ENCODE measurements around the gene SORD. TPM values are rescaled to one million over a fixed set of nuclear protein-coding genes. Genes with fewer than 3 reads are reported as not detected.
"Not testable (repeated sequence)": the region's sequence is repeated elsewhere in the genome, so short reads cannot be mapped to it uniquely, and the experiment has no call there.

Gene SORD
- total and polyA plus RNA-seq, 9 of the 15 experiments (the other 6 are each of a cell fraction or from before 2014, with no cell fraction given), result 5.9 to 79.2 (median 29.6) TPM

DNA sequence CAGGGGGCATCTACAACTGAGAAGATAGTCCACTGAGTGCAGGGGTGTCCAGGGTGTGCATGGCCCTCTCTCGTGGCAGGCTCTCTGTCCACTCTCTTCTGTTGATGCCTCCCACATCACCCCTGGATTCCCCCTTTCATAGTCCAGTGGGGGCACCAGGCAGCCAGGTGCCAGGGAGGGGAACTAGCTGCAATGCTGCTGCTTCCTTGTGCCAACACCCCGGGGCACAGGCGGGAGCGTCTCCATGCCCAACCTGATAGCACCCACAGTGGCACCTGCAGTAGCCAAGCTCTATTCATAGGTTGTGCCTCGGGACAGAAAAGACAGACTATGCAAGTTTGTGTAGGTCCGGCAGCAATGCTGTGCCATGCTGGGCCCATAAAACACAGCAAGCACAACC is 79.2 kb downstream of the SORD start (continued):
- TF ChIP-seq ETV5 (CRISPR knock-in tag; IDR thresholded peaks at IDR 0.05; ENCODE audit: low read depth) (no peak), ZNF644 (tag; IDR thresholded peaks at IDR 0.05; ENCODE audit: low read depth) (no peak)

DNA sequence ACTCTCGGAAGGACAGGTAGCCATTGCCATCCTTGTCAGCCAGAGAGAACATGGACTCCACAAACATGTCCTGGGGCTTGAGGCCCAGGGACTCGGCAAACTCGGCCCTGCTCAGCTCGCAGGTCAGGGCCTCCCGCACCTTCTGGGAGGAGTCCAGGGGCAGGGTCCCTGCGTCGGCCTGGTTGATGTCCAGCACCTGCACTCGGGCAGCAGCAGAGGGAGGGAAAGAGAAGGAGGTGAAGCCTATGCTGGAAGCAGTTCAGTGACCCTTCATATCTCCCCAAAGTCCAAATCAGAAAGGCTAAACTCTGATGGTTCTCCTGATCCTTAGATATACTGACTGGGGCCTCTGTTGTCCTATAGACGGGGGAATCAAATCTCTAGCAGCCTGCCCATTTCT is 81.2 kb downstream of the SORD start:
- H3K27me3 ChIP-seq (ENCODE audit: control insufficient read depth in 2 of 2, insufficient read depth in 2 of 2, low read length in 2 of 2), result peaks cover 9 to 34% of the 10 kb centered on the region in 2 experiments; a peak in 4 of 5 replicates
- H3K9ac ChIP-seq (ENCODE audit: insufficient read depth in 1 of 2, low read depth in 2 of 2, low read length in 2 of 2); H3K4me1 ChIP-seq (replicated peaks in 1 of 2; ENCODE audit: control insufficient read depth in 2 of 2, insufficient read depth in 2 of 2, low read length in 2 of 2); ATAC-seq; intact Hi-C loops (cut with micrococcal nuclease); CTCF ChIA-PET (ENCODE audit: low intra/inter-chr PET ratio); H3K79me2 ChIP-seq (ENCODE audit: control insufficient read depth, insufficient read depth, low read length); BruUV-seq (replicated peaks); H3K27ac ChIP-seq (ENCODE audit: extremely low read depth, low read depth, low read length); H3K36me3 ChIP-seq (ENCODE audit: control insufficient read depth, insufficient read depth, low read length); H3K9me3 ChIP-seq (replicated peaks; ENCODE audit: control insufficient read depth, insufficient read depth, low read depth, low read length); H3K4me3 ChIP-seq; FAIRE-seq; H2AFZ ChIP-seq (ENCODE audit: low read depth, low read length); POLR2A ChIA-PET; H3K9me1 ChIP-seq (ENCODE audit: control insufficient read depth, insufficient read depth, low read length); H3K4me2 ChIP-seq (ENCODE audit: insufficient read depth, low read length); DNase-seq (ENCODE audit: extremely low read depth in 1 of 4, low spot score in 3 of 4): not testable (repeated sequence)
- 8% methylated on average over 2 of the region's 9 CpGs for WGBS (ENCODE audit: insufficient coverage, low coverage, missing lambda C conversion rate)
- H4K20me1 ChIP-seq (replicated peaks; ENCODE audit: control insufficient read depth, insufficient read depth, low read length), result peaks cover 11% of the 10 kb centered on the region; the same call in 1 of the 2 replicates
- in situ Hi-C loops (cut with MboI), result loop anchor here (25.0 kb wide), 1 partner anchor 142 kb away; the partner anchor contains the start of gene TERB2

DNA sequence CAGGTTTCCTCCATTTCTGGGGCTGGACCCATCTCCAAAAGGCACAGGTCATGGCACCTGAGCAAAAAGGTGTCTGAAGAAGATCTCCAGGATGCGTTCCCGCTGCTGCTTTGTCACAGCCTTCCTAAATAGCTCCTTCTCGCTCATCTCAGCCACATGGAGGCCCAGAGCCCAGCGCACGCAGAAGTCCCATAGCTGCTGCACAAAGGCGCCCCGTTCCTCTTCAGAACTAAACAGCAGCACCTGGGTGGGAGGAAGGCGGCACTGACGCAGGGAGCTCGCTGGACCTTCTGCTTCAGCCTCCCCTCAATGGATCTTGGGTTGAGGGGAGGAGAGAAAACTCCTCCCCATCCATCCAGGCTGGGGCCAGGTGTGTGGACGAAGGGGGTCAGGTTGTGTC is 82.6 kb downstream of the SORD start:
- Histone ChIP-seq H3K9me3 (replicated peaks; ENCODE audit: control insufficient read depth, insufficient read depth, low read depth, low read length) (no peaks in the 10 kb centered on the region), H3K4me1 (replicated peaks in 1 of 2; ENCODE audit: control insufficient read depth in 2 of 2, insufficient read depth in 2 of 2, low read length in 2 of 2) (no peaks in the 10 kb centered on the region; a peak in 2 of 5 replicates), H3K9ac (ENCODE audit: insufficient read depth in 1 of 2, low read depth in 2 of 2, low read length in 2 of 2) (no peak overlapping the region), H3K27me3 (ENCODE audit: control insufficient read depth in 2 of 2, insufficient read depth in 2 of 2, low read length in 2 of 2) (peaks cover 9 to 34% of the 10 kb centered on the region in 2 experiments; a peak in 4 of 5 replicates), H3K36me3 (ENCODE audit: control insufficient read depth, insufficient read depth, low read length) (no peaks in the 10 kb centered on the region), H3K9me1 (ENCODE audit: control insufficient read depth, insufficient read depth, low read length) (no peaks in the 10 kb centered on the region), H3K27ac (ENCODE audit: extremely low read depth, low read depth, low read length) (no peak overlapping the region), H3K4me2 (ENCODE audit: insufficient read depth, low read length) (no peak overlapping the region), H4K20me1 (replicated peaks; ENCODE audit: control insufficient read depth, insufficient read depth, low read length) (peaks cover 11% of the 10 kb centered on the region; the same call in 1 of the 2 replicates), H3K4me3 (no peak overlapping the region), H3K79me2 (ENCODE audit: control insufficient read depth, insufficient read depth, low read length) (no peaks in the 10 kb centered on the region), H2AFZ (ENCODE audit: low read depth, low read length) (no peak overlapping the region)
- ChIA-PET POLR2A (interaction anchor here (1.2 to 2.1 kb wide), 3 partner anchors 12 to 25 kb away, joined by 3 to 6 read pairs (median 4); no protein-coding TSS in a partner anchor), CTCF (ENCODE audit: low intra/inter-chr PET ratio) (no interaction called here)
- no TSS peak for BruUV-seq (replicated peaks)
- intact Hi-C loops (cut with micrococcal nuclease), result no loop called here
- 10% methylated on average over 11 of the region's 11 CpGs for WGBS (ENCODE audit: insufficient coverage, low coverage, missing lambda C conversion rate)
- ATAC-seq, result no peak
- DNase-seq (ENCODE audit: extremely low read depth in 1 of 4, low spot score in 3 of 4), result no peak
- no peak for FAIRE-seq
- in situ Hi-C loops (cut with MboI), result loop anchor here (25.0 kb wide), 1 partner anchor 143 kb away; the partner anchor contains the start of gene TERB2
- TF ChIP-seq KLF1 (tag; IDR thresholded peaks at IDR 0.05) (no peak), ZNF124 (CRISPR knock-in tag; IDR thresholded peaks at IDR 0.05) (no peak), SRF (CRISPR knock-in tag; IDR thresholded peaks at IDR 0.05) (no peak), TRIM28 (IDR thresholded peaks at IDR 0.05) (no peak), ILK (tag; IDR thresholded peaks at IDR 0.05; ENCODE audit: borderline replicate concordance, low read depth) (no peak)
- TF ChIP-seq, protein P1, sequence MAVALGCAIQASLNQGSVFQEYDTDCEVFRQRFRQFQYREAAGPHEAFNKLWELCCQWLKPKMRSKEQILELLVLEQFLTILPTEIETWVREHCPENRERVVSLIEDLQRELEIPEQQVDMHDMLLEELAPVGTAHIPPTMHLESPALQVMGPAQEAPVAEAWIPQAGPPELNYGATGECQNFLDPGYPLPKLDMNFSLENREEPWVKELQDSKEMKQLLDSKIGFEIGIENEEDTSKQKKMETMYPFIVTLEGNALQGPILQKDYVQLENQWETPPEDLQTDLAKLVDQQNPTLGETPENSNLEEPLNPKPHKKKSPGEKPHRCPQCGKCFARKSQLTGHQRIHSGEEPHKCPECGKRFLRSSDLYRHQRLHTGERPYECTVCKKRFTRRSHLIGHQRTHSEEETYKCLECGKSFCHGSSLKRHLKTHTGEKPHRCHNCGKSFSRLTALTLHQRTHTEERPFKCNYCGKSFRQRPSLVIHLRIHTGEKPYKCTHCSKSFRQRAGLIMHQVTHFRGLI (CRISPR knock-in tag; IDR thresholded peaks at IDR 0.05), result no peak
- TF ChIP-seq, protein P2, sequence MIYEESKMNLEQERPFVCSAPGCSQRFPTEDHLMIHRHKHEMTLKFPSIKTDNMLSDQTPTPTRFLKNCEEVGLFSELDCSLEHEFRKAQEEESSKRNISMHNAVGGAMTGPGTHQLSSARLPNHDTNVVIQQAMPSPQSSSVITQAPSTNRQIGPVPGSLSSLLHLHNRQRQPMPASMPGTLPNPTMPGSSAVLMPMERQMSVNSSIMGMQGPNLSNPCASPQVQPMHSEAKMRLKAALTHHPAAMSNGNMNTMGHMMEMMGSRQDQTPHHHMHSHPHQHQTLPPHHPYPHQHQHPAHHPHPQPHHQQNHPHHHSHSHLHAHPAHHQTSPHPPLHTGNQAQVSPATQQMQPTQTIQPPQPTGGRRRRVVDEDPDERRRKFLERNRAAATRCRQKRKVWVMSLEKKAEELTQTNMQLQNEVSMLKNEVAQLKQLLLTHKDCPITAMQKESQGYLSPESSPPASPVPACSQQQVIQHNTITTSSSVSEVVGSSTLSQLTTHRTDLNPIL (CRISPR knock-in tag; IDR thresholded peaks at IDR 0.05), result no peak
- TF ChIP-seq, protein P3, sequence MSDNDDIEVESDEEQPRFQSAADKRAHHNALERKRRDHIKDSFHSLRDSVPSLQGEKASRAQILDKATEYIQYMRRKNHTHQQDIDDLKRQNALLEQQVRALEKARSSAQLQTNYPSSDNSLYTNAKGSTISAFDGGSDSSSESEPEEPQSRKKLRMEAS (CRISPR knock-in tag; IDR thresholded peaks at IDR 0.05), result no peak

Measured in K562 (cell line).